NCI-H2196 (cell line): ENCODE measurements around the gene LEMD2.
A peak's percentile ranks its signal among the peaks of the same experiment; 100 is the strongest.

Experiments
- DNase-seq: peaks from one replicate; lab custom pipeline; 2025; ENCODE audit not compliant: unreplicated experiment; lab: John Stamatoyannopoulos, UW

The LEMD2 gene

DNA sequence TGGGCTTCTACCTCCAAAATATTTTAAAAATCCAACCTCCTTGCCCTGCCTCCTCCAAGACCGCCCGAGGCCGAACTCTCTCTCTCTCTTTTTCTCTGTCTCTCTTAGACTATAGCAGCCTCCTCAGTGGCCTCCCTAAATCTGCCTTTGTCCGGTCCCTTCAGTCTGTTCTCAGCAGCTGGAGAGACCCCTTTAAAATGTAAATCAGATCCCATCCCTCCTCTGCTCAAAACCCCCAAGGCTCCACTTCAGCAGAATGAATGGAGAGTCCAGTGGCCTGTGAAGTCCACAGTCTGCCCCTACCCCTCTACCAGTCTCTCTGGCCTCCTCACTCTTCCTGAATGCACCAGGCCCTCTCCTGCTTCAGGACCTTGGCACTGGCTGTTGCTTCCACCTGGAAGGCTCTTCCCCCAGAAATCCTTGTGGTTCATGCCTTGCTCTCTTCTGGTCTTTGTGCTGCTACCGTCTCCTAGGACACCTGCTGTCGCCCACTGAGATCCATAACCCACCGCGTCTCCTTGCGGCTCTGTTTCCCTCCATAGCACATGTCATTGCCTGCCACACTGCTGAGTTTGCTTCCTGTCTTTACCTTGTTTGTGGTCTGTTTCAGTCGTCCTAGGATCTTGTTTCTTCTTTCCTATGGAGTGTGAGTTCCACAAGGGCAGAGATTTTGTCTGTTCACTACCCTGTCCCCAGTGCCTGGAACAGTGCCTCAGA is 8.9 kb upstream of the LEMD2 start:
- DNase-seq, result no peak

DNA sequence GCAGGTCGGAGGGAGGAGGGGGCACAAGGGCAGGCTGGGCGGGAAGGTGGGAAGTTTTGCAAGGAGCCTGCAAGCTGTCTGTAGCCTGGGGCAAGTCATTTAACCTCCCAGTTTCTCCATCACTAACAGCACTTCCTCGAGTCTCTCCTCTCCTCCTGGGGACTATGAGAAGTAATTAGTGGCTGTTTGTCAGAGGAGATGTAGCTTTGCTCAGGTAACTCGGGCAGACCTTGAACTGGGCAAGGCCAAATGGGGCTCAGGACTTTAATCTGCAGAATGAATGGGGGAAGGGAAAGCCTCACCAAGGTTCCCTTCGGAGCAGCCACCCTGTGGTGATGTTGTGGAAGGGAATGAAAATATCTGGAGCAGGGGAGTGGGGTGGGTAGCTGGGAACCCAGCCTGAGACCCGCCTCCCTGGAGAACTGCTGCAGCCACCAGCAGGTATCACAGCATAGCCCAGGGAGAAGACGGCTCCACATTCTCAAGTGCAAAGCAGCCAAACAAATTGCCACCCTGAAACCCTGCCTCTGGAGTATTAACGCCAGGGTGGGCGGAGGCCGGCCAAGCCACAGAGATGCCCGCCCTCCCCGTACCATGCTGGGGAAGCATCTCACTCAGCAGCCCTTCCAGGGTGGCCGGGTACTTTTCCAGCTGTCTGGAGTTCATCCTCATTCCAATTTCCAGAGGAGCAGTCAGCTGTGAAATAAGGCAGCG is 6.1 kb upstream of the LEMD2 start:
- no peak for DNase-seq

DNA sequence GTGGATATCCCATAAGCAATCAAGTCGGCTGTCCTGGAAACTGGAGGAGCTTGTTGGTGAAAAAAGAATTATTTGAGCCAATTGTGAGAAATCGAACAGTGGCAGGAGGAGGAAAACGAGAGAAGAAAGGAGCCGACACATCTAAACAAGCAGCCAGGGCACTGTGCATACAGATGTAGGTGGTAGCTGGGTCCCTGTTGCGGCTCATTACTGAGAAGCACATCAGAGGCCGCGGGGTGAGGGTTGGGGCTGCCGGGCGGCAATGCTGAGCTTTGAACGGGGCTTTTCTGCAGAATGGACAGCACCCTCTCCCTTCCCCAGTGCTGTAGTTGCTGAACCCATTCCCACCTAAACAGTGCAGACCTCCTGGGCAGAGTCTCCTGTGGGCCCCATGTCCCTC is 4.1 kb upstream of the LEMD2 start:
- no peak for DNase-seq

DNA sequence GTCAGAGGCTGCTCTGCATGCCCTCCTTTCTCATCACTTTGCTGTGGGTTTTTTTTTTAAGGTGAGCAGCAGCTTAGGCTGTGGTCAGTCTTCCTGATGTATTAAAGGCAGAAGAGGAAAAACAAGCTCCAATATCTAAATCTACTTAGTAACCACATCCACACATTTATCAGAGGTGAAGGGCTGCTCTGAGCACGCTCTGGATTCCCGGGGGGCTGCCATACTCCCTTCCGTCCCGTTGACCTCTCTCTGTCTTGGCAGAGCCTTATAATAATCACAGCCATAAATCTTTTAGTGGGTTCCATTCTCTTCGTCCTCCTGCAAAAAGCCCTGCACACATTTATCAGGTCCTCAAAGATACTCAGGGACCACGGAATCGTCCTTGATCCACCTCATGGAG is 2.7 kb upstream of the LEMD2 start:
- DNase-seq, result no peak

DNA sequence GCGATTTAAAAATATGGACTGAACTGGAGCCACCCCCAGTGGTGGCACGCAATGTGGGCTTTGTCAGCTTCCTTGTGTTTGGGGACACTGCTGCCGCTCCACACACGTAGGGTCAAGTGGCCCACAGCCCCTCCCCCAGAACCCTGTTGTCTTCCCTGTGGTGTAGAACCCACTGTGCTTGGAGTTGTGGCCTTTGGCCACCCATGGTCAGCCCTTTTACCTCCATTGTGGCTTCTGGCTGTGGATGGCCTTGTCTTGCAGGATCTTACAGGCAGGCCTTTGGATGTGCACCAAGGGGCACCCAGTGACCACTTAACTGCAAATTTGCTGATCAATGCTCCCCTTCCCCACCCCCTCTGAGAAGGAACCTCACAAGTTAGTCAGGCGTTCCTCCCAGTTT is 2.0 kb upstream of the LEMD2 start:
- no peak for DNase-seq

DNA sequence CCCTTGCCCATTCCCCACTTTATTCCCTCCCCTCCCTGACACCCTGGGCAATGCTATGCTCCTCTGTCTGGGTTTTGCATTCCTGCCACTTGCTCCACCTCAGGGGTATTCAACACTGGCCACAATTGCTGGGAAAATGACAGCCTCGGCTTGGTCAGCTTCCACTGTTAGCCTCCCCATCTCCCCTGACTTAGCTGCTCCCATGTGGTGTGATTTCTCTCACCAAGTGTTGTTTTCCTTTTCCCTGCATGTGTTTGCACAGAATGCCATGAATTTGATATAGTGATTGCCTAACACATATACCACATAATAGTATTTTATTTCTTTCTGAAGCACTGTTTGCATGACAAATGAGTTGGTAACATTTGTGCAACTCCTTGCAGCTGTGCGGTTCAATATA is 1.4 kb upstream of the LEMD2 start:
- no peak for DNase-seq

DNA sequence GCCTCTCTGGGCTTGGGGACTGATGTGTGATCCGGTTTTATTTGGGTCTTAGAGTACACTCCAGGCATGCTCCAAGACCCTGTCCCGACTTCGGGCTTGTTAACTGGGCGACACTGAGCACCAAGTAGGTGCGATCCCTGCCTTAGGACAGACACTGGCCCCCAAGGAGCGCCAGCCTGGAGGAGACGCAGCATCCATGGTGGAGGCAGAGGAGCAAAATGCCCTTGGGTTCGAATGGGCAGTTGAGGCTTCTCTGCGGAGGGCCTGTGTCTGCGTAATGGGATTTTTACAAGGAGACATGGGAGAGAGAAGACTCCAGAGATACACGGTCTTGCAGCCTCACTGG is 593 bp upstream of the LEMD2 start:
- DNase-seq, result no peak

DNA sequence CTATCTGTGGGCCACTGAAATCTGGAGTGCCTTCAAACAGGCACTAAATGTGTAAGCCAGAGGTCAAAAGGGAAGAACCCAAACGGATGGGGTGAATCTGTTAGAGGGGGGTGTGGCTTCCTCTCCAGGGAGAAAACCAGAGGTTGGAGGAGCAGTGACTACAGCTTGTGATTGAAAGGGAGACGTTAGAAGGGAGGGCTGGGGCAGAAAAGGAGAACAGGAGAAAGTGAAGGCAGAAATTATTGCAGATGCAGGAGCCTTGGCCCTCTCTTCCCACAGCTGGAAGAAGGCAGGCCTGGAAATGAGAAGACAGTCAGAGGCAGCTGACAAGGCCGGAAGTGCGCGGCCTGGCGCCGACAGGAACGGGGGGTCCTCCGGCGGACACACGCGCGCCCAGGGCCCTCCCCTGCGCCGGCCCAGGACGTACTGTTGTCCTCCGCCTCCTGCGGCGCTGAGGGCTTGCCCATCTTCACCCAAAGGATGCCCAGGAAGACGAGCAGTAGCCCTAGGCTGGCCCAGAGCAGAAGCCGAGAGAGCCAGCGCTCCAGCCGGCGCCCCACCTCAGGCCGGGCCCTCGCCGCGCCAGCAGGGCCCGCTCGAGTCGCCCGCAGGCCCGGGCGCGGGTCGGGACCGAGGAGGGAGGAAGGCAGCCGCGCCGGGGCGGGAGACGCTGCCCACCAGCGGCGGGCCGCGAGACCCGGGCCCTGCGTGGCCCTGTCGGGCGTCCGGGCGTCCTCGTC is 806 bp downstream of the LEMD2 start:
- DNase-seq, result peak; percentile 55

DNA sequence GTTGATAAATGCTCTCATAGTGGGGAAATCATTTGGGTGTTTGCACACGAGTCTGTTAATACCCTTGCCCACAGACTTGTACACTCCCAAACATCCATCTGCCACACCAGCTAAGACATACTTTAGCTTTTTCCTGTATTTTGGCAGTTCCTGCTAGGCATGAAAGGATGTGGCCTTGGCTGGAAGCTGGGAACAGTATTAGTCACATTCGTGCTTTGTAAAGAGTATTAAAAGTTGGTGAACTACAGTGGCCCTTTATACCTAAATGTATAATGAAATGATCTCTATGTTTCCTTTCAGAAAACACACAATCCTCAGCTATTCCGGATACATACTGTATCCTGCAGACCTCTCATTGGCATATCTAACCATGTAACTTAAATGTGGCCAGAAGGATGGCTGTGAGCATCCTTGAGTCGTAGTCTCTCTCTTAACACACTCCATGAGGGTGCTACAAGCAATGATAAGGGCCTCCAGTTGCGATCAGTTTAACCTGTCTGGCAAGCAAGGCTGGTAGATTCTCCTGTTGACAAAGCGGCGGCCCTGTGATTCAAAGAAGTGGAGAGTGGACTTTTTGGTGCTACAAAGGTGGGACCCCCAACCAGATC is 1.5 kb downstream of the LEMD2 start:
- peak; percentile 19 for DNase-seq

DNA sequence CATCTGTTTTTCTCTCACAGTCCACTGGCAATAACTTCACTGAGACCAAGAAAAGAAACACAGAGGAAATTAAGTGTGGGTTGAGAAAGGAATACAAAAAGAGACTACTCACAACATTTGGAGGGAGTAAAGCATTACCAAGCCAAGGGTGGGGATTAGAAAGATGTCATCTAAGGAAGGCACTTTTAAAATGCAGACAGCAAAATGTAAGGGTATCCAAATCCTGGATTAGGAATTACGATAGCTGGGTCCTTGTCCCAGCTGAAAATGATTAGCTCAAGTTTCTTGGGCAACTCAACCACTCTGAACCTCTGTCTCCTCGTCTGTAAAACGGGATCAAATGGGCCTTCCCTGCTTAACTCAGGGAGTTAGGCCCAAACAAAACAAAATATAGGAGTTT is 2.2 kb downstream of the LEMD2 start:
- DNase-seq, result no peak

DNA sequence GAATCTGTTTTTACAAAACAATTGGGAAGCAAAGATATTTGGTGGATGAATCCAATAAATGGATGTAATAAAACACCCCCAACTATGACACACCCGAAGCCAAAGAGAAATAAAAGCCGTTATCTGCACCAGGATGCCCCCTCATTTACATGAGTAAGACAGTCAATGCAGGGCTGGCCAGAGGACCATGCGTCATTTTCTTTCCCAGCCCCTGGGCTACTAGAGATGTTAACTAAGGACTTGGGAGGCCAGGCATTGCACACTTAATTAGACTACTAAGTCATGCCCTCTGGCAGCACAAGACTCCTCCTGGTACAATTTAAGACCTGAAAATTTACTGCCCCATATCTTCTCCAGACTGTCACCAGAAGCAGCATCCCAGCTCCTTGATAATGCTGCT is 3.2 kb downstream of the LEMD2 start:
- no peak for DNase-seq

DNA sequence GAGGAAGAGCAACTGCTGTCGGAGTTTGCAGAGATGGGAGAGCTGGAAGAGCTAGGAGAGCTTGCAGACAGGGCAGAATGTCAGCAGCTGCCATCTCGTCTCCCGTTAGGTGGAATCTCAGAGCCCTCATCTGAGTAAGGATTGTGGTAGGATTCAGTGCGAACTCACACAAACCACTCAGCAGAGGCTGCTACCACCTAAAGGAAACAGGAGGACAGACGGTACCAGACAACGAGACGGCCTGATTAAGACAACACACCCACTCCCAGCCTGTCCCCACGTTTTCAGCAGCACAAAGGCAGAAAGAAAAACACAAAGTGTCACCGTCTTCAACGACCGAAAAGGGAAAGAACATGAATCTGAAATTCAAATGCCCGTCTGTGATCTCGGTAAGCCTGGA is 4.1 kb downstream of the LEMD2 start:
- no peak for DNase-seq

DNA sequence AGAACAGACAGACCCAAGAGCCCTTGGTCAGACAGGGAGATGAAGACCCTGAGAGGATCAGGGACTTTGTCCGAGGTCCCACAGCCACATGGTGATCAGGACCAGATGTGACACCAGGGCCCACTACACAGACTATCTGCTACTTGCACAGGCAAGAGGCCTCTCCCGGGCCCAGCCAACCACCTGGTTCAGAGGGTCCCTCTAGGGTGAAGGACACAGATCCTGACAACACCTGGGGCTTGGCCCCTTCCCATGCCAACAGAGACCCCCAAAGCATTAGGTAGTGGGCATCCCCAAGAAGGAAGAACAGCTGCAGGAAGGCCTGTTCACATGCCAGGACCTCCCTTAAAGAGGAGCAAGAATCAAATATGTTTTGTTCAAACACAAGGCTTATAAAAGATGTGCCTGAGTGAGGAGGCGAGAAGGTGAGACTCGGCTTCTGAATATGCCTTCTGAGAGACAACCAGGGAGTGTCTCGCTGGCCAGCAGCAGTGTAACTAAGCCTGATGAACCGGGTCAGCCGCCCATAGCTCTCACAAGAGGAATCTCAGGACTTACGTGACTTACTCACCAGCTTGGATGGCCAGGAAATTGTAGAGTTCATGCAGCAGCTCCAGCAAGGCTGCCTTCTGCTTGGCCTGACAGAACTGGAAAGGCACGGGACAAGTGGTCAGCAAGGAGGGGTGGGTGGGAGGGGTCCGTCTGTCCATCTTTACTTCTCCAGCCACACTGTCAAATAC is 5.0 kb downstream of the LEMD2 start:
- no peak for DNase-seq

DNA sequence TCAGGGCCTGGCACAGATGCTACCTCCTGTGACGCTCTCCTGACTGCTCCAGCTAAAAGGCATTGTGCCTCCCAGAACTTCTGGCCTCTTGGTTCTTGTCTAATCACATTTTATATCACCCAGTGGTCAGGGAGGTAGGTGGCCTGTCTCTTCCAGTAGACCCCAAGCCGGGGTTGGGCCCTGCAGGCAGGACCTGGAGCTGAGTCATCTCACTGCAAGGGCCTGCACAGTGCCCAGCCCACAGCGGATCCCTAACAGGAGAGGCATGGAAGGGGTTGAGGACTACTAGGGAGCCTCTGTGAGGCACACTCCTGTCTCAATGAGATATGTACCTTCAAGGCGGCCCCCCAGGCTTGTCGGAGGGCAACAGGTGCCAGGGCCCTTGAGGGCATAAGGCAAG is 6.4 kb downstream of the LEMD2 start:
- no peak for DNase-seq

DNA sequence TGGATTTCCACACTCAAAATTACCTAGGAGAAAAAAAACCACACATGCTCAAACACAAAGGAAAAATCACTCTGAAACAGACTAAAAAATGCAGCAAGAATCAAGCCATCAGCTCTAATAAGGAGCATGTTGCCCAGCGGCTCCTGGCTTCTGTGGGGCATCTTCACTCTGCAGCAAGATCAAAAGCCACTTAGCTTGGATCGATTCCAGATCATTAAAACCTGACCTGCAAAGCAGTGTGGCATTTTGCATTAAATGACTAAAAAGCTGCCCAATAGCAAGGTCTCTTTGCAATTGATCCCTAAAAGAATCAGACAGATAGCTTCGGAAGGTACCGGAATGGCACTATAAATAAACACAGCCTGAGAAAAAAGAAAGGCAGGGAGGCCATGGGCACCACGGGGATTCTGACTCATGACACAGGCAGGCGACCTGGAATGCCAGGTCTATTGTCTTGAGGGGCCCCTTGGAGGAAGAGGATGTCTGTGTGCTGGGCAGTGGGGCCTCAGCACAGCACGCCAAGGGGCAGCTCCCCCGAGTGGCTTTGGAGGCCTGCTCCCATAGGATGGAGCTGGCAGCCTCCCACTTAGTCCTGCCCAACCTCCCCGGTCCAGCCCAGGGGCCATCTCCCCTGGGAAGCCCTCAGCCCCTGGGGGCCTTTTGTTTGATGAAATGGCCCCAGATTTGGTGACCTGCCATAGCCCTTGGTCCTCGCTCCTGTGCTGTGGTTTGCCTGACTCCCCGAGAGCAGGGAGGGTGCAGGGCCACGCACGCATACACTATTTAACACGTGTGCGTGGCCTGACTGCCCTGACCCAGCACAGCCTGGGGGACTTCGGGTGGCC is 7.6 kb downstream of the LEMD2 start:
- DNase-seq, result no peak

DNA sequence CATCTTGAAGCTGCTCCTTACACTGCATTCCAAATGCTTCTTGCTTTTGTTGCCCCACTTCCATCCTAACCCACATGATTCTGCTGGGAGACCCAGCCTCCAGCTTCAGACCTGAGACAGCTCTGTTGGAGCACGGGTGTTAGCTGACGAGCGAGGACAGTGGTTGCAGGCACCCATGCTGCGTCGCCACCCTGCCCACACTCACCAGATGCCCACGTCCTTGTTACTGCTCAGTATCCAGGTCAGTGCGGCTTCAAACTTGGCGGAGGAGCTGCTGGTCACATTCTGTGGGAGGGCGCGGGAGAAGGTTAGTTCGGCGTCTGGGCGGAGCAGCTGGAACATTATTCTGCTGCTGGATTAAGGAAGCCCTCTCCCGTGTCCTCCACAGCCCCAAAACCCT is 9.0 kb downstream of the LEMD2 start:
- no peak for DNase-seq

DNA sequence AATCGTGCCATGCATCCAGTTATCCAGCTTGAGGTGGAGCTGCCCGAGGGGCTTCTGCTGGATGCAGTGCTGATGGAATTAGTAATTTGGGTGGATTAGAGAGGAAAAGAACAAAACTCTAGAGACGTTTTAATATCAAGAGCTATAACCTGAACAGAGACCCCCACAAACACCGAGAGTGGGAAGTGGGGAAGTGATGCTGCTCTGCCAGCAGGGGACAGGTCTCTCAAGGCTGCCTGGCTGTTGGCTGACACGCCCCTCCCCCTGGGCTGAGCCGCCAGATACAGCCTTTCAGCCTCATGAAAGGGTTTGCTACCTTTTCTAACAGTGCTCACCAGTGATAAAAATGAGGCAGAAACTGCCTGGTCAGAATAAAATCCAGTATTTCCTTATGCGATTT is 9.6 kb downstream of the LEMD2 start:
- no peak for DNase-seq

DNA sequence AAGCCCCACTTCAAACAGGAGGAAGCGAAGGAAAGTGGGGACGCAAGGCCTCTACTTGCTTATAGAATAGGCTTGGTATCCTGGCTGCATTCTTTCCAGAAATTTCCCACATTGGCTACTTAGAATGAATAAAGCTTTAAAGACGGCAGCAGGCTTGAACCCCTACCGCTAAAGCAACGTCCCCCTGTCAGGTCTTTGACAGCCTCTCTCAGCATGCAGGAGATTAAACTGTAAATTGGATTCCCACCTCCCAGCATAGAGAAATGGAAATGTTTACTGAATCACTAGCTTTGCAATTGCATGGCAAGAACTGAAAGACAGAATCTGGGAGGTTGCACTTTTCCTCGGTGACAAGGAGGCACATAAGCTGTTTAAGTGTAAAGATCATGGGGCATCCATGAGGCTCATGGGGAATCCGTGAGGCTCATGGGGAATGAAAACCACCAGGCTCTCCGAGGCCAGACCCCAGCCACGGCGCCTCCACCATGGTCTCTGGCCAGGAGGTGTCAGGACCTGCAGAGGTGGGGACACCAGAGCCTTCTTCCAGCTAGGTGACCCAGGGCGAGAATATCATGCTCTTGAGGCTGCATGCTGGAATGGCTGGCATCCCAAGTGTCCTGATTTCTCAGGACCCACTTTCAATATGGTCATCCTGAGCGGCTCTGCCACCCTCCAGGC is 10.3 kb downstream of the LEMD2 start:
- no peak for DNase-seq

DNA sequence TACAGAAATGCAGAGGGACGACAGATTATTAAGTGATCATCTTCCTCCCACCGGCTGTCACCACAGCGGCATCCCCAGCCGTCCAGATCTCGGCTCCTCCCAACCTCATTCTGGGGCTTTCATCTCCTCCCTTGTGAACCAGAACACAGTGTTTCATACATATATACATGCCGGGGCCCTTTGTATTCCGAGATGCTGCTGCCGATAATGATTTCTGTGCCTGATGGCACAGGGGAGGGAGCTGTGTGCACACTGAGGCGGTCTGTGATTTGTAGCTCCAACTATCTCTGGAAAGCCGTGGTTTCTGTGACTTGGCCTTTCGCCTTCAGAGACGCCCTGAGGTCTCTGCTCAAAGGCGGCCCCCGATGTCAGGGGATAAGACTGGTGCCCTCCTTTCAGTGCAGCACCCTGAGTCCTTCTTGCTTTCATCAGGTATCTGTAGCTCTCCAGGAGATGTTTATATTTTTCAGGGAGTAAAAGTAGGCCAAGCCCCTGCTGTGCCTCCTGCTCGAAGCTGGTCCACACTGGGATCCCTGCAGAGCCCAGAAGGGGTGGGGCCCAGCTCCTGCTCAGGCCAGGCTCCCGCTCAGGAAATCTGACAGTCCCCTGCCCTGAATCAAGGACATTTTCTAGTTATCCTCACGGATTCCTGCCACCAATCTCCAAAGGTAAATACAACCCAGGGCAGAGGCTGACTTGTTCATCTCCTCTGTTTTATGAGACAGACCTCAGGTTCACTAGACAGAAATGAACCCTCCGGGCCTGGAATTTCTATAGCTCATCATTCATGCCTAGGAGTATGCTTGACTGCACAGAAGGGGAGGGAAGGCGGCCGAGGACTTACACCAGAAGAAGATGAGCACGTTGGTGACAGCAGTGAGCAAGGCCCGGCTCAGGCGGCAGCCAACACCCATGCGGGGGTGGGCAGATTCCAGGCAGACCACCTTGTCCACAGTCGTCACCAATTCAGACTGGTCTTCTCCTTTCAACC is 11.2 kb downstream of the LEMD2 start:
- DNase-seq, result no peak
